Stimulated activated CD8-positive, alpha-beta memory T cell treated with anti-CD3 and anti-CD28 coated beads, Interleukin-15, amount 100 ng/mL, for 48 hours (primary cell): Measurements from ENCODE around the gene MOK.
"Not testable (repeated sequence)": the region's sequence is repeated elsewhere in the genome, so short reads cannot be mapped to it uniquely, and the experiment has no call there.

Source experiments
- DNase-seq, 2 donors: peaks; one replicate each; pipeline ENCODE4 v3.0.0-alpha.2; 2020; ENCODE audit warnings: low read depth in 2 of 2

MOK gene

GRCh38 chr14:102304611-102305506 lies at the start of gene MOK:
TSS of gene MOK (minus strand) at chr14:102305164. CDS start at chr14:102304968, 196 bp downstream.
- DNase-seq: peak; percentile 94 to 97

- no peak for DNase-seq
These were observed 48.2 kb upstream of the MOK start for GRCh38 chr14:102353126-102353619.

- no peak for DNase-seq
These were observed 47.2 kb upstream of the MOK start for GRCh38 chr14:102352213-102352612.

- DNase-seq: not testable (repeated sequence)
These were observed 46.6 kb upstream of the MOK start for GRCh38 chr14:102351593-102351992.

GRCh38 chr14:102351023-102351422 lies 46.1 kb upstream of the MOK start:
- DNase-seq: no peak

- DNase-seq: no peak
These were observed 43.4 kb upstream of the MOK start for GRCh38 chr14:102348376-102348775.

GRCh38 chr14:102346645-102347044 lies 41.7 kb upstream of the MOK start:
- no peak for DNase-seq

GRCh38 chr14:102345232-102345631 lies 40.3 kb upstream of the MOK start:
- no peak for DNase-seq

- no peak for DNase-seq
These were observed 39.5 kb upstream of the MOK start for GRCh38 chr14:102344485-102344884.

GRCh38 chr14:102344084-102344483 lies 39.1 kb upstream of the MOK start:
- no peak for DNase-seq

- DNase-seq: no peak
These were observed 37.3 kb upstream of the MOK start for GRCh38 chr14:102342238-102342637.

- DNase-seq: no peak
These were observed 36.6 kb upstream of the MOK start for GRCh38 chr14:102341566-102341965.

GRCh38 chr14:102338724-102339123 lies 33.8 kb upstream of the MOK start:
- DNase-seq: no peak

GRCh38 chr14:102335163-102335562 lies 30.2 kb upstream of the MOK start:
- DNase-seq: no peak

- DNase-seq: no peak
These were observed 29.1 kb upstream of the MOK start for GRCh38 chr14:102333795-102334705.

- no peak for DNase-seq
These were observed 28.4 kb upstream of the MOK start for GRCh38 chr14:102333390-102333789.

GRCh38 chr14:102330806-102331205 lies 25.8 kb upstream of the MOK start:
- no peak for DNase-seq

GRCh38 chr14:102329381-102329780 lies 24.4 kb upstream of the MOK start:
- DNase-seq: not testable (repeated sequence)

- no peak for DNase-seq
These were observed 21.6 kb upstream of the MOK start for GRCh38 chr14:102326583-102326982.

- no peak for DNase-seq
These were observed 20.9 kb upstream of the MOK start for GRCh38 chr14:102325791-102326345.

- no peak for DNase-seq
These were observed 18.1 kb upstream of the MOK start for GRCh38 chr14:102323102-102323501.
